ENCODE data around the gene ZNF263.
"Not testable (repeated sequence)": the region's sequence is repeated elsewhere in the genome, so short reads cannot be mapped to it uniquely, and the experiment has no call there.

ZNF263 gene

GRCh38 chr16:3270718-3271117, 12.6 kb upstream of the ZNF263 start:
- DNase-seq, result not testable (repeated sequence)

GRCh38 chr16:3271281-3271680, 12.0 kb upstream of the ZNF263 start:
- not testable (repeated sequence) for DNase-seq

GRCh38 chr16:3274490-3274889, 8.8 kb upstream of the ZNF263 start:
- peak; percentile 8 for DNase-seq

- no peak for DNase-seq
Measured at GRCh38 chr16:3274947-3275346, 8.3 kb upstream of the ZNF263 start.

- no peak for DNase-seq
Measured at GRCh38 chr16:3276679-3277078, 6.6 kb upstream of the ZNF263 start.

- DNase-seq, result no peak
Measured at GRCh38 chr16:3281222-3281820, 2.0 kb upstream of the ZNF263 start.

GRCh38 chr16:3282103-3282729, 1.1 kb upstream of the ZNF263 start:
- DNase-seq, result peak; percentile 66

GRCh38 chr16:3283543-3284447, 504 bp downstream of the ZNF263 start:
- no peak for DNase-seq

- DNase-seq, result no peak
Measured at GRCh38 chr16:3285131-3285530, 1.8 kb downstream of the ZNF263 start.

- no peak for DNase-seq
Measured at GRCh38 chr16:3289998-3290673, 6.8 kb downstream of the ZNF263 start.

- peak; percentile 6 for DNase-seq
Measured at GRCh38 chr16:3292604-3293003, 9.3 kb downstream of the ZNF263 start.

GRCh38 chr16:3295209-3295608, 11.9 kb downstream of the ZNF263 start:
- DNase-seq, result no peak

GRCh38 chr16:3295783-3296182, 12.5 kb downstream of the ZNF263 start:
- DNase-seq, result no peak

GRCh38 chr16:3304370-3304769, 21.1 kb downstream of the ZNF263 start:
- no peak for DNase-seq

GRCh38 chr16:3305109-3306068, 22.1 kb downstream of the ZNF263 start, which contains the start of the genes TIGD7 and ZNF75A:
Gene TIGD7, minus strand, starts transcription at chr16:3305430. Its CDS starts 4,816 bp downstream, at chr16:3300614.
Gene ZNF75A, plus strand, starts transcription at chr16:3305497. Its CDS starts 2,932 bp downstream, at chr16:3308429.
- peak; percentile 87 for DNase-seq

GRCh38 chr16:3306078-3306477, 22.8 kb downstream of the ZNF263 start:
- DNase-seq, result no peak

GRCh38 chr16:3311496-3311895, 28.2 kb downstream of the ZNF263 start:
- DNase-seq, result no peak

- no peak for DNase-seq
Measured at GRCh38 chr16:3317315-3317999, 34.2 kb downstream of the ZNF263 start.

GRCh38 chr16:3321816-3322215, 38.5 kb downstream of the ZNF263 start:
- DNase-seq, result no peak

- no peak for DNase-seq
Measured at GRCh38 chr16:3327514-3327913, 44.2 kb downstream of the ZNF263 start.

- DNase-seq, result no peak
Measured at GRCh38 chr16:3328104-3328503, 44.8 kb downstream of the ZNF263 start.

All from fibroblast of upper back skin (primary cell).